HL-60/S4 treated with retinoic acid at 250 ng/mL for 4 days and 3 days (cell line): ENCODE data around the gene HPCAL1.

Experiments used
- in situ Hi-C: fragments of 300-500 bp; cut with MboI; formaldehyde crosslinking; loops from 2 replicates; pipeline ENCODE4 v1.7.0; 2022; ENCODE audit warnings: low sequenced_read_pairs

Gene HPCAL1

DNA sequence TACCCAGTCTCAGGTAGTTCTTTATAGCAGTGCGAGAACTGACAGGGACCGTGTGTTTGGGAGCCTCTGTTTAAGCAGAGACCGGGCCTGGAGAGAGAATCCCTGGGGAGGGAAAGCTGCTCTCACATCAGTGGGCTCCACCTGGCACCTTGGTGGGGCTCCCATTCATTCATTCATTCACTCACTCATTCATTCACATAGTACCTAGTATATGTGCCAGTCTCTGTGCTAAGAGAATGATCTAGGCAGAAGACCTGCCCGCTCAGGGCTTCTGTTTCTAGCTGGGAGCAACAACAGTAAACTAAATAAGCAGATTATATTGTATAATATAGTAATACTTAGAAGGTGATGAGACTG is 17.8 kb downstream of the HPCAL1 start:
- in situ Hi-C loops = no loop called here

DNA sequence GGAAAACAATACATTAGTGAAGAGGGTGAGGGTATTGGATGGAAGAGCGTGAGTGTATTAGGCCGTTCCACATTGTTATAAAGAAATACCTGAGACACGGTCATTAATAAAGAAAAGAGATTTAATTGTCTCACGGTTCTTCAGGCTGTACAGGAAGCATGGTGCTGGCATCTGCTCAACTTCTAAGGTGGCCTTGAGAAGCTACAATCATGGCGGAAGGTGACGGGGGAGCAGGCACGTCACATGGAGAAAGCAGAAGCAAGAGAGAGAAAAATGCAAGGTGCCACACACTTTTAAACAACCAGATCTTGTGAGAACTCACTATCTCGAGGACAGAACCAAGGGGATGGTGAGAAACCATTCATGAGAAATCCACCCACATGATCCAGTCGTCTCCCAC is 18.2 kb downstream of the HPCAL1 start:
- in situ Hi-C loops = no loop called here

GRCh38 chr2:10321622-10322021 is 18.9 kb downstream of the HPCAL1 start:
- in situ Hi-C loops = no loop called here

GRCh38 chr2:10322481-10322880 is 19.8 kb downstream of the HPCAL1 start:
- in situ Hi-C loops = no loop called here

DNA sequence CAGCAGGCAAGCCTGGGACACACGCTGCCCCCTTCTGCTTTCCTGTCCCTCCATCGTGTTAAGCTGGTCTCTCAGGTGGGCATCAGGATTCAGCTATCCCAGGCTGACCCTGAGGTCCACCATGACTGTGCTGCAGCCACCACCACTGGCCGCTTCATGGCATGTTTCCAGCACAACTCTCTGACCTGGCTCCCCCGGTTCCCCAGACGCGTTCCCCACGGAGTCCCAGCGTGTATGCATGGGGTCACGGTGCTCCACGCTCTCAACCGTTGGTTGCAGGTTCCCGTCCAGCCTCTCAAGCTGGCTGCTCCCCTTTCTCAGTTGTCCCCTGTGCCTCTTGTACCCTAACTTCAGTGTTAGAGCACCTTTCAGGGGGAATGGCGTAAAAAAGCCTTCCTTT is 20.3 kb downstream of the HPCAL1 start:
- in situ Hi-C loops = no loop called here

DNA sequence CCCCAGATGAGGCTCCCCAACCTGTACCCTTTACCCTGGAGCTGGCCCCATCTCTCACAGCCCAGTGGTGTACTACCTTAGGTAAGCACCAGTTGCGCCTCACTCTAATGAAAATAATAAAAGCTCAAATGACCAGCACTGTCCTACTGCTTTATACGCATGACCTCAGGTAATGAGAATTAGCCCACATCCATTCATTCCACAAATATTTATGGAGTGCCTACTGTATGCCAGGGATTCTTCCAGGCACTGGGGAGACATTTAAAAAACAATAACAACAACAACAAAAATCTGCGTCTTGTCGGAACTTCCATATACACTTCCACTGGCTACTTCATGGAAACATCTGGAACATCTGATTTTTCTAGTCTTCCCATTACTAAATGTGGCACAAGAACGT is 20.8 kb downstream of the HPCAL1 start:
- in situ Hi-C loops = no loop called here

DNA sequence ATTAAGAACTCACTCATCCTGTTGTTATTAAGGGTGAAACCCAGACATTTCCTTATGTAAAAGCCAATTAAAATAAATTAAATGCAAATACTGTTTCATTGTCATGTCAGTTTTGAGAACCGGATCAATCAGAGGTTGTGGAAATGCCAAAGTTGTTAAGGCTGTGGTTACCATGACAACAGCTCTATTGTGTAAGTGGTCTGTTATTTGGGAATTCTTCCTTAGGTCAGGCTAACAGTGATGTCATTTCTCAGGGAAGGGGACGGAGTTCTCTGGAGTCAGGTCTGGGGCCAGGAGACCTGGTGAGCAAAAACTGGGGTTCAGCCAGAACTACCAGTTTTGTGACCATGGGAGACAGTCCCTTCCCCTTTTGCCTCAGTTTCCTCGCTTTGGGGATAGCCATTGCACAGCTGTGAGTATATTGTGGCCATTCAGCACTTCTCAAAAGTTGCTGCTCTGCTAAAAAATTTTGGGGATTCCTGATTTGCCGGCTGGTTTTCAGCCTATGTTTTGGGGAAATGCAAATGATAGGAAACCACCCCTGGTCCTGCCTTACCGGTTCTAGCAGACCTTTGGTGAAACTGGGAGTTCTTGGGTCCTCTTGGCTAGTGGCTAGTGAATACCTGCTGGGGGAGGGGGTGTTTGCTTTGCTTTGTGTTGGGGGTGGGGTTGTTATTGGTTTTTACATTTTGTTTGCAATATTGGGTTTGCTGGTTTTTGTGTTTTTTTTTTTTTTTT is 21.6 kb downstream of the HPCAL1 start:
- in situ Hi-C loops = no loop called here

DNA sequence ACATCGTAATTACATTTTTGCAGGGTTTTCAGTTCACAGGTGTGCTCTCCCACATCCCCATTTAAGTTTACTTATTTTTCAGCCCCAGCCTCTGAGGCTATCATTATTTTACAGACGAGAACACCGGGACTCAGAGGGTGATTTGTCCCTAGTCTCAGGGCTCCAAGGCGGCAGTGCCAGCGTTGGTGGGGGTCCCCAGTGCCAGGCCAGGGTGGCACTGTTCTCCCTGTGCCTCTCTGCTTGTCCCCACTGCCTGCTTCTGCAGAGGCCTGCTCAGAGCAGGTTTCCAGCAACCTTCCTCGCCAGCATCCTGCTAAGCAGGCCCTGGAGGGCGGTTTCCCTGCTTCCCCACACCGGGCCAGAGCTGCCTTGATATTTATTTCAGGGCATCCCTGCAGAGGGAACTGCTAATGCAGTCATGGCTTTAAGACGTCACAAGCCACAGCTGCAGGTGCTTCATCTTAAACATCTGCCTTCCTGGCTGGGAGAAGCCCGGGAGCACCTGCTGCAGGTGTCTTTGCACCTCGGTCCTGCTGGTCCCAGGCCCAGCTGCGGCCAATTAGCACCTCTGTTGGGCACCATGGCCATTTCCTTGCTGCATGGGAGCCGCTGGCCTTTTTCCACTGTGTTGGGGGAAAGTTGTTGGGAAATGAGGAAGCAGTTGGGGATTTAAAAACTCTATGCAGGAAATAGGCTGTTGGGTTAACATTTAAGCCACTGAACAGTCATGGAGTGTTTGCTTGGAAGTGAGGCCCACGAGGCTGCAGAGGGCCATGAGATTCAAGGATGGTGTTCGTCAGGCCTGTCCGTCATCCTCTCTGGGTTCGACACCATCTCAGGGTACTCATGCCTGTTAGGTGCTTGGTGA is 22.8 kb downstream of the HPCAL1 start:
- in situ Hi-C loops = no loop called here

DNA sequence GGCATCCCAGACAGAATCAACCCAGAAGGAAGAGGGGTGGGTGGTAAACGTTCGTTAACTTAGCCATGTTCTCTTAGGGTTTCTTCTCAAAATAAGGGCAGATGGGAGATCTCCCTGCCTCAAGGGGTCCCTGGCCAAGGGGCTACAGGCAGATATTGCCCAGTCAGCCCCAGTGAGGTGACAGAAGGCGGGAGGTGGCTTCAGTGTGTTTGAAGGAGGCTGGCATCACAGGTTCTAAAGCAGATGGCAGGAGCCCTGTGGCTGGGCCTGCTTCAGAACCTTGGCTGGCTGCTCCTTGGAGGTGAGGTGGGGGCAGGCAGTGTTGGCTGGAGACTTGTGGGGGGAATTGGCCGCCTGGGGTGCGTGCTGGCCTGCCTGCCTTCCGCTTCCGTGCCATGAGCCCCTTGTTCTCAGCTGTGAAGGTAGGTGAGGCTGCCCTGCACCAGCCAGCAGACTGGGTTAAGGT is 23.5 kb downstream of the HPCAL1 start:
- in situ Hi-C loops = no loop called here

GRCh38 chr2:10326707-10327594 is 24.2 kb downstream of the HPCAL1 start:
- in situ Hi-C loops = no loop called here

DNA sequence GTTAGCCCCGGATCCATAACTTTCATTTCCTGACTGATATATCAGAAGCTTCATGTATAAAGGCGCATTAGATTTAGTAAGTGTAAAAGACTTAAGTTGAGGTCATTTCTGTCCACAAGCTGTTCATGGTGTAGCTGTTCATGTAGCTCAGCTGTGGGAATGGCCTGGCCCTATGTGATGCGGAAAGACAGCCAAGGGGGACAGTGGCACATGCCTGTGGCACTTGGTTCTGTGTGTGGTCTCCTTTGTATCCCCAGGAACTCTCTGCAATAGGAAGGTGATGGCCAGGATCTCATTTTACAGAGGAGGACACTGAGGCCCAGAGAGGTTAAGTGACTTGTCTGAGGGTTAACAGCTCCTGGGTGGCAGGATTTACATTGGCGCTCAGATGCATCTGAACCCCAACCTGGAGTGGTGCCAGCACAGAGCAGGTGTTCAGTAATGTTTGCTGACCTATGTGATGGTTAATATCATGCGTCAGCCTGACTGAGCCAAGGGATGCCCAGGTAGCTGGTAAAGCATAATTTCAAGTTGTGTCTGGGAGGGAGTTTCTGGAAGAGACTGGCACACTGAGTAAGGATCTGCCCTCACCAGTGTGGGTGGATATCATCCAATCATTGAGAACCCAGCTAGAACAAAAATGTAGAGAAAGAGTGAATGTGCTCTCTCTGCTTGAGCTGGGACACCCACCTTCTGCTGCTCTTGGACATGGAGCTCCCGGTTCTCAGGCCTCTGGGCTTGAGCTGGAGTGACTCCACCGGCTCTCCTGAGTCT is 25.4 kb downstream of the HPCAL1 start:
- in situ Hi-C loops = no loop called here

- in situ Hi-C loops = no loop called here
Measured at GRCh38 chr2:10328670-10329579, 26.2 kb downstream of the HPCAL1 start.

DNA sequence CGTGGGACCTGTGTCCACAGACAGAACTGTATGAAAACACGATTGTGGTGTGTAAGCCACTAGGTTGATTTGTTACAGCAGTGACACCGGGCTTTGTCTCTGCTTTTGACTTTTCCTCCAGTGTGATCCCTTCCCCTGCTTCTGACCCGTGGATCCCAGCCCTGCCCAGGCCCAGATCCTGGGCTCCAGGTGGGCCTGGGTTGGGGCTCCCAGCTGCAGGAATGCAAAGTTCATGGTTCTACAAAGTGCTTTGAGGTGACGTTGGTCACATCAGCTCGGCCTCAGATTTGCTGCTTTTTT is 26.8 kb downstream of the HPCAL1 start:
- in situ Hi-C loops = no loop called here

- in situ Hi-C loops = no loop called here
Measured at GRCh38 chr2:10329880-10330699, 27.4 kb downstream of the HPCAL1 start.

- in situ Hi-C loops = no loop called here
Measured at GRCh38 chr2:10330700-10331026, 28.0 kb downstream of the HPCAL1 start.

GRCh38 chr2:10331027-10331701 is 28.5 kb downstream of the HPCAL1 start:
- in situ Hi-C loops = no loop called here

- in situ Hi-C loops = no loop called here
Measured at GRCh38 chr2:10331702-10332401, 29.1 kb downstream of the HPCAL1 start.
